ENCODE data around the gene WNT5B. TPM values are rescaled to one million over a fixed set of nuclear protein-coding genes. Genes with fewer than 3 reads are reported as not detected.

Gene WNT5B
- total and polyA plus RNA-seq, 2 donors (not counting 3 experiments of a cell fraction or from before 2014, with no cell fraction given): not detected

- Histone ChIP-seq H3K9ac (replicated peaks; ENCODE audit: extremely low read depth, insufficient read depth, low read length) (no peak overlapping the region), H3K27me3 (ENCODE audit: control insufficient read depth in 2 of 2, insufficient read depth in 2 of 2, low read length in 2 of 2) (no peaks in the 10 kb centered on the region), H3K27ac (ENCODE audit: insufficient read depth, low read depth, low read length) (no peak overlapping the region), H3K4me3 (replicated peaks in 1 of 3; ENCODE audit: insufficient read depth in 1 of 3, low read depth in 1 of 3, low read length in 3 of 3) (no peak overlapping the region), H3K4me2 (ENCODE audit: insufficient read depth, low read length) (no peak overlapping the region), H4K20me1 (replicated peaks; ENCODE audit: control insufficient read depth, extremely low read depth, insufficient read depth, low read length) (no peaks in the 10 kb centered on the region), H3K9me3 (replicated peaks; ENCODE audit: control insufficient read depth, insufficient read depth, low read length) (no peaks in the 10 kb centered on the region), H2AFZ (ENCODE audit: low read depth, low read length) (no peak overlapping the region), H3K79me2 (ENCODE audit: control insufficient read depth, insufficient read depth, low read length) (no peaks in the 10 kb centered on the region), H3K4me1 (ENCODE audit: control insufficient read depth, extremely low read depth, insufficient read depth, low read length) (peaks cover 9% of the 10 kb centered on the region), H3K9me1 (replicated peaks; ENCODE audit: control insufficient read depth, extremely low read depth, insufficient read depth, low read length) (no peaks in the 10 kb centered on the region), H3K36me3 (ENCODE audit: control insufficient read depth in 2 of 2, extremely low read depth in 1 of 2, insufficient read depth in 2 of 2, low read length in 2 of 2) (no peaks in the 10 kb centered on the region)
- intact Hi-C loops (cut with micrococcal nuclease): no loop called here
- DNase-seq (ENCODE audit: low read depth, low spot score): no peak
- CTCF ChIA-PET: interaction anchor here (0.7 to 2.2 kb wide), 16 partner anchors 11 to 1162 kb away, joined by 3 to 41 read pairs (median 4); partner anchors contain the start of gene FBXL14
- BruUV-seq (replicated peaks): no TSS peak
- no peak for FAIRE-seq
- dilution Hi-C loops (cut with MboI; ENCODE audit: extremely low pct_ligation_motif_present, low sequenced_read_pairs): no loop called here
- POLR2A ChIA-PET: no interaction called here
- no peak for TF ChIP-seq JUN (IDR thresholded peaks at IDR 0.05; ENCODE audit: borderline replicate concordance, insufficient read depth, insufficient read length, low read depth)
- no peak for TF ChIP-seq MAX (IDR thresholded peaks at IDR 0.05; ENCODE audit: insufficient read depth, insufficient read length)
- TF ChIP-seq POLR2A (IDR thresholded peaks at IDR 0.05; ENCODE audit: low read depth, low read length): no peak
- no peak for TF ChIP-seq FOS (IDR thresholded peaks at IDR 0.05; ENCODE audit: borderline replicate concordance, insufficient read depth, low read length)
- TF ChIP-seq EZH2 (IDR thresholded peaks at IDR 0.05; ENCODE audit: borderline replicate concordance, low read depth, low read length, severe bottlenecking): no peak
- TF ChIP-seq POLR2AphosphoS5 (IDR thresholded peaks at IDR 0.05; ENCODE audit: insufficient read depth, low read depth, low read length): no peak
- TF ChIP-seq CTCF (IDR thresholded peaks at IDR 0.05; ENCODE audit: extremely low read depth in 1 of 2, insufficient read depth in 1 of 2, low read depth in 1 of 2, low read length in 2 of 2): no peak
- no peak for TF ChIP-seq GATA2 (IDR thresholded peaks at IDR 0.05; ENCODE audit: insufficient read depth, insufficient read length, low read depth, low read length)
Observed at GRCh38 chr12:1604464-1604863, 24.6 kb upstream of the WNT5B start.
